Activated naive CD4-positive, alpha-beta T cell treated with anti-CD3 and anti-CD28 coated beads, Interleukin-2, amount 50 U/mL, for 72 hours (primary cell): ENCODE results near the gene KDM3B. TPM values are rescaled to one million over a fixed set of nuclear protein-coding genes. Genes with fewer than 3 reads are reported as not detected.
"Not testable (repeated sequence)": the region's sequence is repeated elsewhere in the genome, so short reads cannot be mapped to it uniquely, and the experiment has no call there.

Experiments
- ATAC-seq, 2 donors: fragments of 150-1000 bp; cut with Tn5 transposase; 2 replicates each; pipeline ENCODE4 v1.10.0; 2021; ENCODE audit warnings: mild to moderate bottlenecking in 2 of 2, moderate library complexity in 2 of 2
- DNase-seq, 2 donors: peaks; one replicate each; pipeline ENCODE4 v3.0.0; 2021 to 2022; ENCODE audit warnings: low spot score in 2 of 2
- H3K27ac Mint-ChIP-seq, 2 donors: one replicate each; pipeline ENCODE4 v1.8.0; 2022; ENCODE audit warnings: mild to moderate bottlenecking in 2 of 2, mixed read lengths in 2 of 2
- H3K36me3 Mint-ChIP-seq, 2 donors: one replicate each; pipeline ENCODE4 v1.8.0; 2022; ENCODE audit warnings: mixed read lengths in 2 of 2
- H3K9me3 Mint-ChIP-seq, 2 donors: one replicate each; pipeline ENCODE4 v1.8.0; 2022; ENCODE audit warnings: mixed read lengths in 2 of 2
- total RNA-seq, 2 donors: library from RNA; stranded (reverse); gene quantifications; one replicate each; pipeline ENCODE4 v1.2.3, GENCODE V29; 2022

KDM3B gene
- total RNA-seq, 2 donors from 2014 or later = 40.5 to 54.6 TPM

DNA sequence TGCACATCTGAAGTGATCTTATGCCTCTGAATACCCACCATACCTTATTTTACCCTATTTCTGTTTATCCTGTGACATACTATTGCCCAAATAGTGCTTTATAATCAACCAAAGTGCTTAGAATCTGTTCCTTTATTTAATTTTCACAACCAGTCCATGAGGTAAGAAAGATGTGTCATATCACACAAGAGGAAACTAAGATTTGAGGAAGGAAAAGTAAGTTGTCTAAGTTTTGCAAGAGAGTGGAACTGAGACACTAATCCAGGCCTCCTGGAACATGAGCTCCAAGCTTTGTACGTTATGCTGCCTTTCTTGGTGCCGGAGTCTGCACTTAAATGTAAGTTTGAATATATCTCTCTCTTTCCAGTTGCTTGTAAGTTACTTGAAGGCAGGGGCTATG, 17.2 kb downstream of the KDM3B start:
- ATAC-seq (no peak), DNase-seq (no peak)
- H3K36me3 Mint-ChIP-seq = no peaks in the 10 kb centered on the region
- no peaks in the 10 kb centered on the region for H3K9me3 Mint-ChIP-seq
- H3K27ac Mint-ChIP-seq = peak overlapping the region; percentile 5 to 75

DNA sequence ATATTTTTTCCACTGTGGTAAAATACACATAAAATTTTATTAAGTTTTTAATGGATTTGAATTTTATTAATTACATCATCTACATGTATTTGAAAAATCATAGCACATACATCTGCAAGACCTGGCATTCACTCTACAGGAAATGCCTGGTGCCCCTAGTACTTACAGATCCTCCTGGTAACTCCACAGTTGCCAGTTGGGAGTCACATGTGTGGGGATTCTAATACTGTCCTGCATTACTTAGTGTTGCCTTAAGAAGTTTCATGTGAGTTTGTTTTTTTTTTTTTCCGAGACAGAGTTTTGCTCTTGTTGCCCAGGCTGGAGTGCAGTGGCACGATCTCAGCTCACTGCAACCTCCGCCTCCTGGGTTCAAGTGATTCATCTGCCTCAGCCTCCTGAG, 18.1 kb downstream of the KDM3B start:
- no peak for DNase-seq
- no peak overlapping the region for H3K27ac Mint-ChIP-seq
- no peaks in the 10 kb centered on the region for H3K9me3 Mint-ChIP-seq
- H3K36me3 Mint-ChIP-seq = no peaks in the 10 kb centered on the region
- no peak for ATAC-seq

DNA sequence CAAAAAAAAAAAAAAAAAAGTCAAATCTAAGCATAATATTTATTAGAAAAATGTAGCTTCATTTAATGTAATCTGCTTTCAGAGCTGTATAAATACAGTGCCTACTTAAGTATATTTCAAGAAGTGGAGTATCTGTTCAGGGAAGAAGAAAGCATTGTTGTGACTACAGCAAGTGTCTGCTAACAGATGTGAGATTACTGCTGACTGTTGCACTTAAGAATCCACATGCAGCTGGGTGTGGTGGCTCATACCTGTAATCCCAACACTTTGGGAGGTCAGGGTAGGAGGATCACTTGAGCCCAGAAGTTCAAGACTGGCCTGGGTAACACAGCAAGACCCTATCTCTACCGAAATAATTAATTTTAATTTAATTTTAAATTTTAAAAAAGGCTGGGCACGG, 19.0 kb downstream of the KDM3B start:
- ATAC-seq (no peak), DNase-seq (no peak)
- Mint-ChIP-seq H3K36me3 (no peaks in the 10 kb centered on the region), H3K9me3 (no peaks in the 10 kb centered on the region), H3K27ac (no peak overlapping the region)

DNA sequence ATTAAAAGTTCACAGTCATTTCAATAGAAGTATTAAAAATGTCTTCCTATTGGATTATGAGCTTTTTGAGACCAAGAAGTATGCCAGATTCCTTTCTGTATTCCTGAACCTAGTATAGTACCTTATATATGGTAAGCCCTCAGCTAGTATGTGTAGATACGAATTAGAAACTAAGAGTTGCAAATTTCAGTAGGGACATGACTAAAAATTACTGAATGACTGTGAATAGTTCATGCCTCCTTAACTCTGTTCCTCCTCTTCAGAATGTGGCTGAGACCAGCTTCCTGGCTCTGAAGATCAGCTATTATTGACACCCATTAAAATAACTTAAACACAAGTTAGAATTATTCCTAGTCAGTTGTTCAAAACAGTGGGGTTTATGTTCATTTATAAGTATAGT, 19.7 kb downstream of the KDM3B start:
- peaks cover 0 to 4% of the 10 kb centered on the region in 2 donors for H3K36me3 Mint-ChIP-seq
- H3K9me3 Mint-ChIP-seq = no peaks in the 10 kb centered on the region
- peak in 1 of 2 donors; percentile 69 for ATAC-seq
- no peak overlapping the region for H3K27ac Mint-ChIP-seq
- DNase-seq = no peak

DNA sequence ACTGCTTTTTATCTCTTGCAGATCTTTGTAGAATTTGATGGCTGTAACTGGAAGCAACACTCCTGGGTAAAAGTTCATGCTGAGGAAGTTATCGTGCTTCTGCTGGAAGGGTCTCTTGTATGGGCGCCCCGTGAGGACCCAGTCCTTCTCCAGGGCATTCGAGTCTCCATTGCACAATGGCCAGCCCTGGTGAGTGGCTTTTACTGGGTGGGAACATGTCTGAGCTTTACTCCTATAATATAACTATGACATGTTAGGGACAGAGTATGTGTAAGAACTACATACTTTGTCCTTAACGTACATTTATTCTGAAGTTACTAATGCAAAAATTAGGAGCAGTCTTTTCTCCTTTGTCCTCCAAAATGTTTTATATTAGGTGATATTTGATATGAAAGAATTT, 20.2 kb downstream of the KDM3B start:
- DNase-seq (no peak), ATAC-seq (no peak)
- Mint-ChIP-seq H3K9me3 (no peaks in the 10 kb centered on the region), H3K36me3 (peaks cover 0 to 8% of the 10 kb centered on the region in 2 donors), H3K27ac (no peak overlapping the region)

DNA sequence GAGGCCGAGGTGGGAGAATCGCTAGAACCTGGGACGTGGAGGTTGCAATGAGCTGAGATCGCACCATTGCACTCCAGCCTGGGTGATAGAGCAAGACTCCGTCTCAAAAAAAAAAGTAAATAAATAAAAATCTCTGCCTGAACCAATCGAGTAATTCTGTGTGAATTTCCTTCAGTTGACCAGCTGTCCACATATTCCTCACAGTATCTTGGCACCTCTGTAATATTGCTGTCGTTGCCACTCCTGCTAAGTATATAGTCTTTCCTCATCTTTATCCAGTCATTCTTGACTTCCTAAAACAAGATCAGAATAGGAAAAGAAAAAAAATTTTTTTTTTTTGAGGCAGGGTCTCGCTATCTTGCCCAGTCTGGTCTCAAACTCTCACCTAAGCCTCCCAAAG, 29.9 kb downstream of the KDM3B start:
- no peak for ATAC-seq
- H3K9me3 Mint-ChIP-seq = no peaks in the 10 kb centered on the region
- no peak for DNase-seq
- no peak overlapping the region for H3K27ac Mint-ChIP-seq
- peaks cover 4 to 7% of the 10 kb centered on the region in 2 donors for H3K36me3 Mint-ChIP-seq

DNA sequence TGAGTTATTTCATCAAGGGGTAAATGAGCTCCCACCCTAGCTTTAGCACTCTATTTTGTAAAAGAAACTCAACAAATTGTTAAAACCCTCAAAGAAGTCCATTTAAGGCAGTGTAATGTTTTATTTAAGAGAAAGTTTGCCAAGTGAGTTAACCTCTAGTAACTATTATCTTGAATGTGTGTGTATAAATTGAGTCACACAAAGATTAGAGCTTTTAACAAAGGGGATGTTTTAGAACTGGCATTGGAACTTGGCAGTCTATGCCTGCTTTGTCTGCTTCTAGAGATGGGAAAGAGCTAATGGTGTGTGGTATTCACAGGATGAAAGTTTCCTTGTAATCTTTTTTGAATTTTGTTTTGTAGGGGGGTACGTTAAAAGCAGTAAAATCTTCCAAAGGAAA, 33.2 kb downstream of the KDM3B start:
- ATAC-seq (no peak), DNase-seq (no peak)
- H3K27ac Mint-ChIP-seq = peak overlapping the region in 1 of 2 donors; percentile 84
- peaks cover 0 to 7% of the 10 kb centered on the region in 2 donors for H3K36me3 Mint-ChIP-seq
- H3K9me3 Mint-ChIP-seq = no peaks in the 10 kb centered on the region

DNA sequence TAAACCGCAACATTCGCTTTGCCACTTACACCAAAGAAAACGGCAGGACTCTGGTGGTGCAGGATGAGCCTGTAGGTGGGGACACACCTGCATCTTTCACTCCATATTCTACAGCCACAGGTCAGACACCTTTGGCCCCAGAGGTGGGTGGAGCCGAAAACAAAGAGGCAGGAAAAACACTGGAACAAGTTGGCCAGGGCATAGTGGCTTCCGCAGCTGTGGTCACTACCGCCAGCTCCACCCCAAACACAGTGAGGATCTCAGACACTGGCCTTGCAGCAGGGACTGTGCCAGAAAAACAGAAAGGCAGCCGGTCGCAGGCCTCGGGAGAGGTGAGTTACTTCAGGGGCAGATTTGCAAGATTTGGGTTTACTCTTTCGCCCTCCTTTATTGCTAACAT, 33.8 kb downstream of the KDM3B start:
- DNase-seq (no peak), ATAC-seq (no peak)
- Mint-ChIP-seq H3K27ac (no peak overlapping the region), H3K9me3 (no peaks in the 10 kb centered on the region), H3K36me3 (peaks cover 0 to 7% of the 10 kb centered on the region in 2 donors)

DNA sequence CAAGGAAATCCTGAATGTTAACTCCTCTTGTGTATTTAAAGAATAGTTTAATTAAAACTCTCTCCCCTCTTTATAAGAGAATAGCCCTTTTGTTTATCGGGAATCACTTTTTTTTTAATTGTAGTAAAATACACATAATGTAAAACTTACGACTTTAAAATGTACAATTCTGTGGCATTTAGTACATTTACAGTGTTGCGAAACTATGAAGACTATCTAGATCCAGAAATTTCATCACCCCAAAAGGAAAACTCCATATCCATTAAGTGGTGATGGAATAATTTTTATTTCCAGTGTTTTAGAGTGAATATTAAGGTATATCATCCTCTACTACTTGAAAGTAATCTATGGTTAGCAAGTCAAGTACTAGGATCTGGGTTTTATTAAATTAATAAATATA, 36.8 kb downstream of the KDM3B start:
- no peak for DNase-seq
- Mint-ChIP-seq H3K36me3 (peaks cover 0 to 7% of the 10 kb centered on the region in 2 donors), H3K9me3 (no peaks in the 10 kb centered on the region), H3K27ac (no peak overlapping the region)
- no peak for ATAC-seq

DNA sequence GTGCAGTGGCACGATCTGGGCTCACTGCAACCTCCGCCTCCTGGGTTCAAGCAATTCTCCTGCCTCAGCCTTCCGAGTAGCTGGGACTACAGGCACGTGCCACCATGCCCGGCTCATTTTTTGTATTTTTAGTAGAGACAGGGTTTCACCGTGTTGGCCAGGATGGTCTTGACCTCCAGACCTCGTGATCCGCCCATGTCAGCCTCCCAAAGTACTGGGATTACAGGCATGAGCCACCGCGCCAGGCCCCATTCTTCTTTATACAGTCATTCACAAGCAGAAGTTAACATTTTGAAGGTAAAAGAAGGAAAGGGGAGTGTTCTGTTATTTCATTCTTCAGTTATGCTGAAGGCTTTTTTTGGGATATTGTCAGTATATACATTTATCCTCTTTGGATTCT, 37.4 kb downstream of the KDM3B start:
- H3K36me3 Mint-ChIP-seq, DNase-seq, ATAC-seq, H3K27ac Mint-ChIP-seq, H3K9me3 Mint-ChIP-seq: not testable (repeated sequence)

DNA sequence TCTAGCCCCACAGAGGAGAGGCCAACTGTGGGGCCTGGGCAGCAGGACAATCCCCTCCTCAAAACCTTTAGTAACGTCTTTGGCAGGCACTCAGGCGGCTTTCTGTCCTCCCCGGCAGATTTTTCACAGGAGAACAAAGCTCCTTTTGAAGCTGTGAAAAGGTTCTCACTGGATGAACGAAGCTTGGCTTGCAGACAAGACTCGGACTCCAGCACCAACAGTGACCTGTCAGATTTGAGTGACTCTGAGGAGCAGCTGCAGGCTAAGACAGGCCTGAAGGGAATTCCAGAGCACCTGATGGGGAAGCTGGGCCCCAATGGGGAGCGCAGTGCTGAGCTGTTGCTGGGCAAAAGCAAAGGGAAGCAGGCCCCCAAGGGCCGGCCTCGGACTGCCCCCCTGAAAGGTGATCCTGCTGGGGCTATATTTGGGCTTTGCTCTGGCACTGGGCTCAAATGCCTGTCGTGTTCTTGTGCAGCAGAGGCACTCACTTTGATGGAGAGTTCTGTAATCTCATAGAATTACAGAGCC, 39.4 kb downstream of the KDM3B start:
- no peaks in the 10 kb centered on the region for H3K9me3 Mint-ChIP-seq
- no peak overlapping the region for H3K27ac Mint-ChIP-seq
- ATAC-seq (no peak), DNase-seq (no peak)
- no peaks in the 10 kb centered on the region for H3K36me3 Mint-ChIP-seq

DNA sequence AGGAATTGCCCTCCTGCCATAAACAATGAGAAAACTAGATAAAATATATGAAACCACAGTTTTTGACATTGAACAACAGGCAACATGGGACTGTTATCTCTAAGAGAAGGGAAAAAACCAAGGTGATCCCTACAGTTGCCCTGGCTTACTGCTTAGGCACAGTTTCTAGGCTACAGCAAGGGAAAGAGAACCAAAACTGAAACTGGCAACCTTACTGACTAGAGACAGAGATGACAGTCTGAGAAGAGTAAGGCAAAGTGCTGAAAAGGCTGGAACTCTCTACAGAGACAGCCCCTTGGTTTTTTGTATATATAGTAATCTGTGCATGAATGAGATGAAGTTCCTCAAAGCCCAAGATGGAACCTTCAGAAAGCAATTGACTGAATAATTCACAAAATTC, 50.2 kb downstream of the KDM3B start:
- no peak for DNase-seq
- Mint-ChIP-seq H3K9me3 (no peaks in the 10 kb centered on the region), H3K27ac (peak overlapping the region; percentile 50 to 56), H3K36me3 (peaks cover 0 to 5% of the 10 kb centered on the region in 2 donors)
- ATAC-seq = peak; percentile 71 to 74

DNA sequence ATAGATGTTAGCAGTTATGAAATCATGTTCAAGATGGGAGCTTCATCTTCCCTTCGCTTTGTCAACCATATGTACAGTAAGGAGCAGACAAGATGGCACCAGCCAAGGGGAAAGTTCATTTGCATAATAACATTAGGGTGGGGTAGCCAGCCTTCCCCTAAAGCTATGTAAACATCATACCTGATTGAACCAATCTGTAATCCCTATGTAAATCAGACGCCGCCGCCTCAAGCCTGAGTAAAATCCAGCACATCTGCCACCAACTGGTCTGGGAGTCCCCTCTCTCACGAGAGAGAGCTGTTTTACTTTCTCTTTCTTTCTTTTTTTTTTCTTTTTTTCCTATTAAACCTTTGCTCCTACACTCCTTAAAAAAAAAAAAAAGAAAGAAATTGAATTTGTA, 55.5 kb downstream of the KDM3B start:
- peak in 1 of 2 donors; percentile 9 for DNase-seq
- Mint-ChIP-seq H3K27ac (peak overlapping the region in 1 of 2 donors; percentile 44), H3K36me3 (peaks cover 0 to 10% of the 10 kb centered on the region in 2 donors), H3K9me3 (no peaks in the 10 kb centered on the region)
- peak; percentile 74 to 76 for ATAC-seq

DNA sequence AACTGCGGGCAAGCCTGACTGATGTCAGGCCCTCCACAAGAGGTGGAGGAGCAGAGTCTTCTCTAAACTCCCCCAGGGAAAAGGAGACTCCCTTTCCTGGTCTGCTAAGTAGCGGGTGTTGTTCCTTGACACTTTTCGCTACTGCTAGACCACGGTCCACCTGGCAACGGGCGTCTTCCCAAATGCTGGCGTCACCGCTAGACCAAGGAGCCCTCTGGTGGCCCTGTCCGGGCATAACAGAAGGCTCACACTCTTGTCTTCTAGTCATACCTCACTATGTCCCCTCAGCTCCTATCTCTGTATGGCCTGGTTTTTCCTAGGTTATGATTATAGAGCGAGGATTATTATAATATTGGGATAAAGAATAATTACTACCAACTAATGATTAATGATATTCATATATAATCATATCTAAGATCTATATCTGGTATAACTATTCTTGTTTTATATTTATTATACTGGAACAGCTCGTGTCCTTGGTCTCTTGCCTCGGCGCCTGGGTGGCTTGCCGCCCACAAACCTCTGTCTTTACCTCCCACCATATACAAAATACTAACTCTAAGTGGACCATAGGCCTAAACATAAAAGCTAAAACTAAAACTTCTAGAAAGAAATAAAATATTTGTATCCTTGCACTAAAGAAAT, 58.6 kb downstream of the KDM3B start:
- H3K9me3 Mint-ChIP-seq, H3K36me3 Mint-ChIP-seq, ATAC-seq, H3K27ac Mint-ChIP-seq: not testable (repeated sequence)
- DNase-seq = peak in 1 of 2 donors; percentile 26

DNA sequence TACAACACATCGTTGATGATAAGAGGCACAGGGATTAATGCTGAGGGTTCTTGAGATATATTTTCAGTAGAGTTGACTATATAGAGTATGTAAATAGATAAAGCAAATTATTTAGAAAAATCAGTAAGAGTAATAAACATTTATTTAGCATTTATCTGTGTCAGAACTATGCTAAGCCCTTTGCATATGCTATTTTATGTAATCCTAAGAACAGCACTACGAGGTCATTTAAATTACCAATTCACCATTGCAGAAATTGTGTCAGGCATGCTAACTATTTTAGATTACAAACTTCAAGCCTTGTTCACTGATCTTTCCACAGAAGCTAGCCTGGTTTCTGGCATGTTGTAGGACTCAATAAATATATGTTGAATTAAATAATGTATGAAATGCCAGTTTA, 66.0 kb downstream of the KDM3B start:
- DNase-seq = no peak
- no peak for ATAC-seq
- no peak overlapping the region for H3K27ac Mint-ChIP-seq
- peaks cover 6 to 9% of the 10 kb centered on the region in 2 donors for H3K36me3 Mint-ChIP-seq
- H3K9me3 Mint-ChIP-seq = no peaks in the 10 kb centered on the region

DNA sequence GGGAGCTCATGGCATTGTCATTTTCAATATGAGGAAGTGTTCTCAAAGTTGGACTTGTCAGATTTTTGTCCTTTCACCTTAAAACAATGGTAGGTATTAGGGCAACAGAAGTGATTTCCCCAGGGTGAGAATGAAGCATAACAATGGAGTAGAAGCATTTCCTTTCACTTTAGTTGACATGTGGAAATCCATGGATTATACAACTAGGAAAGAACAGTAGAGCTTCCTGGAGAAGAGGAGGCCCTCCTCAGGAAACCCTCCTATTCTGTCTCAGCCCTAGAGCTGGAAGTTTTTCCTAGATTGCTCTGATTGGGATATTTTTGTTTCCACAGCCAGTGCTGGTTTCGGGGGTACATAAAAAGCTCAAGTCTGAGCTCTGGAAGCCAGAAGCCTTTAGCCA, 72.6 kb downstream of the KDM3B start:
- Mint-ChIP-seq H3K36me3 (peaks cover 16 to 17% of the 10 kb centered on the region in 2 donors), H3K27ac (peak overlapping the region in 1 of 2 donors; percentile 37), H3K9me3 (no peaks in the 10 kb centered on the region)
- ATAC-seq (no peak), DNase-seq (no peak)

DNA sequence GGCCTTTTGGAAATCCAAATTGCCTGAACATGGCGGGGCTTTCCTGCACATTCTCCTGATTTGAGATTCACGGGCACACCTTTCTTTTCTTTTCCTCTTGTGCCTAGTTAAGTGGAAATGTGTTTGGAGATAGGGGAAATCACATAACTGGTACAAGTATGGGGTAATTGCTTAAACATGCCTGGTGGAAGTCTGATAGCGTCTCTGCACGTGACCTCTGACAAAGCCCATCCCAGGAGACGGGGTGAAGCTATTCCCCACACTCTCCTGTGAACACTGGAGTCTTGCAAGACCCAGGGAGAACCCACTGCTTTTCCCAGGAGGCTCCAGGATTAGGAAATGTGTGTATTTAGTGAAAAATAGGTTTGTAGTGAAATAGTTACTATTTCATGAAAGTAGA, 83.5 kb downstream of the KDM3B start:
- no peaks in the 10 kb centered on the region for H3K36me3 Mint-ChIP-seq
- ATAC-seq = no peak
- no peak for DNase-seq
- no peaks in the 10 kb centered on the region for H3K9me3 Mint-ChIP-seq
- H3K27ac Mint-ChIP-seq = no peak overlapping the region

DNA sequence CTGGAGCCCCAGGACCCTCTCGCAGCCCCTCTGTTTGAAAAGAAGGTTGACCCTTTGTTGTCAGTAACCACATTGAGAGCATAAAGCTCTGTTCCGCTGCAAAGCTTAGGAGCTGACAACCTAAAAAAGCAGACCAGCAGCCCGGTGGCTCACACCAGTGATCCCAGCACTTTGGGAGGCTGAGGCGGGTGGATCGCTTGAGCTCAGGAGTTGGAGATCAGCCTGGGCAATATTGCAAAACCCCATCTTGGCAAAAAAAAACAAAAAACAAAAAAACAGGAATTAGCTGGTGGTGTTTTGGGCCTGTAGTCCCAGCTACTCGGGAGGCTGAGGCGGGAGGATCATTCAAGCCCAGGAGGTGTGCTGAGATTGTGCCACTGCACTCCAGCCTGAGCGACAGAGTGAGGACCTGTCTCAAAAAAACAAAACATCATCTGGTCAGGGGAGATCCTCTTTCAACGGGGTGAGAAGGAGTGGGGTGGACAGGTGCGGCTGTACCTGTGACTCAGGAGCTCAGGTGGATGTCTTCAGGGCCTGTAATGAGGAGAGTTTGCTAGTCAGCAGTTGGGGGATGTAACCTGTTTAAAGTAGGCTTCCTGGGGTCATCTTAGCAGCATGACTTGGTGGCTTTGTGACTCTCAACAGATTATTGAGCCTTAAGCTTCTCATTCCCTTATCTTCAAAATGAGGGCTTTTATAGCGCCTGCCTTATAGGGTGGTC, 85.7 kb downstream of the KDM3B start:
- Mint-ChIP-seq H3K9me3 (no peaks in the 10 kb centered on the region), H3K36me3 (no peaks in the 10 kb centered on the region), H3K27ac (peak overlapping the region in 1 of 2 donors; percentile 21)
- ATAC-seq (peak in 1 of 2 donors; percentile 3), DNase-seq (no peak)
